ENCODE data around the gene ATP9A. TPM values are rescaled to one million over a fixed set of nuclear protein-coding genes. Genes with fewer than 3 reads are reported as not detected.

Gene ATP9A
- total RNA-seq, 1 donor from 2014 or later, result 31.1 TPM

- DNase-seq (ENCODE audit: low read depth, low spot score), result peak; percentile 100
Observed at GRCh38 chr20:51631011-51631950, 136.9 kb downstream of the ATP9A start.

- no peak for DNase-seq (ENCODE audit: low read depth, low spot score)
Observed at GRCh38 chr20:51629399-51630058, 138.7 kb downstream of the ATP9A start.

GRCh38 chr20:51628533-51629398 lies 139.4 kb downstream of the ATP9A start:
- DNase-seq (ENCODE audit: low read depth, low spot score), result peak; percentile 88

- no peak for DNase-seq (ENCODE audit: low read depth, low spot score)
Observed at GRCh38 chr20:51627586-51627985, 140.6 kb downstream of the ATP9A start.

- DNase-seq (ENCODE audit: low read depth, low spot score), result no peak
Observed at GRCh38 chr20:51625105-51625504, 143.1 kb downstream of the ATP9A start.

- DNase-seq (ENCODE audit: low read depth, low spot score), result no peak
Observed at GRCh38 chr20:51624157-51624731, 143.9 kb downstream of the ATP9A start.

GRCh38 chr20:51623255-51623654 lies 144.9 kb downstream of the ATP9A start:
- DNase-seq (ENCODE audit: low read depth, low spot score), result no peak

- no peak for DNase-seq (ENCODE audit: low read depth, low spot score)
Observed at GRCh38 chr20:51622004-51622874, 146.0 kb downstream of the ATP9A start.

- DNase-seq (ENCODE audit: low read depth, low spot score), result no peak
Observed at GRCh38 chr20:51620432-51620831, 147.8 kb downstream of the ATP9A start.

- no peak for DNase-seq (ENCODE audit: low read depth, low spot score)
Observed at GRCh38 chr20:51616060-51616459, 152.1 kb downstream of the ATP9A start.

- no peak for DNase-seq (ENCODE audit: low read depth, low spot score)
Observed at GRCh38 chr20:51614687-51615086, 153.5 kb downstream of the ATP9A start.

- no peak for DNase-seq (ENCODE audit: low read depth, low spot score)
Observed at GRCh38 chr20:51613580-51613979, 154.6 kb downstream of the ATP9A start.

GRCh38 chr20:51612896-51613295 lies 155.3 kb downstream of the ATP9A start:
- no peak for DNase-seq (ENCODE audit: low read depth, low spot score)

GRCh38 chr20:51611625-51611890 lies 156.6 kb downstream of the ATP9A start:
- no peak for DNase-seq (ENCODE audit: low read depth, low spot score)

- no peak for DNase-seq (ENCODE audit: low read depth, low spot score)
Observed at GRCh38 chr20:51610761-51611624, 157.2 kb downstream of the ATP9A start.

GRCh38 chr20:51610111-51610510 lies 158.1 kb downstream of the ATP9A start:
- no peak for DNase-seq (ENCODE audit: low read depth, low spot score)

GRCh38 chr20:51609251-51609650 lies 158.9 kb downstream of the ATP9A start:
- DNase-seq (ENCODE audit: low read depth, low spot score), result no peak

GRCh38 chr20:51608061-51608460 lies 160.1 kb downstream of the ATP9A start:
- no peak for DNase-seq (ENCODE audit: low read depth, low spot score)

- no peak for DNase-seq (ENCODE audit: low read depth, low spot score)
Observed at GRCh38 chr20:51607170-51607569, 161.0 kb downstream of the ATP9A start.

- DNase-seq (ENCODE audit: low read depth, low spot score), result no peak
Observed at GRCh38 chr20:51604851-51605250, 163.3 kb downstream of the ATP9A start.

Measured in pulmonary artery endothelial cell (primary cell).